ENCODE measurements around the gene NR1H4. TPM values are rescaled to one million over a fixed set of nuclear protein-coding genes. Genes with fewer than 3 reads are reported as not detected.

NR1H4 gene
- total and polyA plus RNA-seq, 4 donors = 33.5 to 106 (median 55.0) TPM

DNA sequence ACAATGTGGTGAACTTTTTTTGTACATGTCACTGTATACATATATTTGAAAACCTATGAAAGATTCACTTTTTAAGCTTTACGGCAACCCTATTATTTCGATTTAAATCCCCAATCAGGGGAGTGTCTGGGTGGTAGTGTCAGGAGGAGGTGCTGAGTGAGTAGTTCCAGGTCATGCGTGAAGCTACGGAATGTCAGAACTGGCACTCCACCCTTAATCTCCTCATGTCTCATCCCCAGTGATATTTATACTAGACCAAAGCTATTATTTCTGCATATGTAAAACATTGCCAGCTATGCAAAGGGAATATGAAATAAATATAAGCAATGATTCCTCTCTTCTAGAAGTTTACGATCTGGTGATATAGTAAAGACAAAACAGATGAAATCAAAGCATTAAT is 12.3 kb downstream of the NR1H4 start:
- Histone ChIP-seq H3K4me1 (ENCODE audit: control insufficient read depth in 4 of 4, insufficient read depth in 4 of 4, low read length in 3 of 4) (peaks cover 15 to 34% (median 27%) of the 10 kb centered on the region in 4 donors), H3K27ac (ENCODE audit: low read depth in 1 of 2, low read length in 2 of 2) (no peak overlapping the region), H3K9me3 (ENCODE audit: control insufficient read depth in 4 of 4, low read length in 3 of 4) (no peaks in the 10 kb centered on the region), H3K27me3 (ENCODE audit: control insufficient read depth in 4 of 4, insufficient read depth in 4 of 4, low read length in 3 of 4) (no peaks in the 10 kb centered on the region), H3K9ac (ENCODE audit: low read depth in 1 of 2, low read length in 2 of 2) (no peak overlapping the region), H3K36me3 (ENCODE audit: control insufficient read depth in 4 of 4, insufficient read depth in 3 of 4, low read depth in 1 of 4, low read length in 3 of 4) (peaks cover 0 to 4% (median under 1%) of the 10 kb centered on the region in 4 donors), H3K4me3 (ENCODE audit: low read depth in 1 of 3, low read length in 3 of 3) (no peak overlapping the region)
- DNase-seq (ENCODE audit: low spot score) = no peak
- TF ChIP-seq GABPA (IDR thresholded peaks at IDR 0.05 in 1 of 2, conservative IDR thresholded peaks at IDR 0.05 in 1 of 2) (no peak), NR2F2 (IDR thresholded peaks at IDR 0.05) (no peak), ZBTB33 (IDR thresholded peaks at IDR 0.05) (no peak), TAF1 (conservative IDR thresholded peaks at IDR 0.05) (no peak)
- TF ChIP-seq, protein P1, sequence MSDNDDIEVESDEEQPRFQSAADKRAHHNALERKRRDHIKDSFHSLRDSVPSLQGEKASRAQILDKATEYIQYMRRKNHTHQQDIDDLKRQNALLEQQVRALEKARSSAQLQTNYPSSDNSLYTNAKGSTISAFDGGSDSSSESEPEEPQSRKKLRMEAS (IDR thresholded peaks at IDR 0.05) = no peak
- WGBS = 83% methylated on average over 5 of the region's 5 CpGs

- Histone ChIP-seq H3K27ac (ENCODE audit: low read depth in 1 of 2, low read length in 2 of 2) (peak overlapping the region; percentile 38 to 59), H3K4me3 (ENCODE audit: low read depth in 1 of 3, low read length in 3 of 3) (no peak overlapping the region), H3K4me1 (ENCODE audit: control insufficient read depth in 4 of 4, insufficient read depth in 4 of 4, low read length in 3 of 4) (peaks cover 9 to 25% (median 17%) of the 10 kb centered on the region in 4 donors), H3K36me3 (ENCODE audit: control insufficient read depth in 4 of 4, insufficient read depth in 3 of 4, low read depth in 1 of 4, low read length in 3 of 4) (peaks cover 0 to 23% (median 13%) of the 10 kb centered on the region in 4 donors), H3K27me3 (ENCODE audit: control insufficient read depth in 4 of 4, insufficient read depth in 4 of 4, low read length in 3 of 4) (no peaks in the 10 kb centered on the region), H3K9me3 (ENCODE audit: control insufficient read depth in 4 of 4, low read length in 3 of 4) (no peaks in the 10 kb centered on the region), H3K9ac (ENCODE audit: low read depth in 1 of 2, low read length in 2 of 2) (no peak overlapping the region)
- WGBS = 52% methylated on average over 3 of the region's 3 CpGs
- DNase-seq (ENCODE audit: low spot score) = no peak
- TF ChIP-seq GABPA (IDR thresholded peaks at IDR 0.05 in 1 of 2, conservative IDR thresholded peaks at IDR 0.05 in 1 of 2) = no peak
- TF ChIP-seq TAF1 (conservative IDR thresholded peaks at IDR 0.05) = no peak
- TF ChIP-seq REST (IDR thresholded peaks at IDR 0.05) = no peak
- TF ChIP-seq RXRA (IDR thresholded peaks at IDR 0.05) = no peak
- TF ChIP-seq ZBTB33 (IDR thresholded peaks at IDR 0.05) = no peak
- no peak for TF ChIP-seq SP1 (IDR thresholded peaks at IDR 0.05)
- no peak for TF ChIP-seq FOXA2 (IDR thresholded peaks at IDR 0.05)
These were observed 15.7 kb downstream of the NR1H4 start for GRCh38 chr12:100489251-100489820.
